CD4-positive, alpha-beta T cell treated with Interleukin-12 subunit alpha and Interleukin-12 subunit beta, for 1 hour (primary cell): ENCODE results near the gene RPGRIP1L.

Source experiments
- DNase-seq: peaks from one replicate; pipeline ENCODE4 v3.0.0-alpha.2; 2020

Gene RPGRIP1L

DNA sequence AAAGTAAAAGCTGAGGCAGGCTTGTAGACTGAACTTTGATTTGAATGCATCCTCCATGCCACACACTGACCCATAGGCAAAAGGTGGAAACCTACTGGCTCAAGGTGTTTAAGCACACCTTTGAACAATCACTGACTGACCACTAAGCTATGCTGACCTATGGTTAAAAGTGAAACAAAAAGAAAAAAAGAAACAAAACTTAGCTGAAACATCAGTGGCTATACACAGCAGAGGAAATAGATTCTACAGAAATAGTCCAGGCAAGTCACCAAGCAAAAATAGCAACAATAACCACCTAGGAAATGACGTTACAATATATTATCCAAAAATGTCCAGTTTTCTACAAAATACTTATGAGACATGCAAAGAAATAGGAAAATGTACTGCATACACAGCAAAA, 60.2 kb downstream of the RPGRIP1L start:
- no peak for DNase-seq

DNA sequence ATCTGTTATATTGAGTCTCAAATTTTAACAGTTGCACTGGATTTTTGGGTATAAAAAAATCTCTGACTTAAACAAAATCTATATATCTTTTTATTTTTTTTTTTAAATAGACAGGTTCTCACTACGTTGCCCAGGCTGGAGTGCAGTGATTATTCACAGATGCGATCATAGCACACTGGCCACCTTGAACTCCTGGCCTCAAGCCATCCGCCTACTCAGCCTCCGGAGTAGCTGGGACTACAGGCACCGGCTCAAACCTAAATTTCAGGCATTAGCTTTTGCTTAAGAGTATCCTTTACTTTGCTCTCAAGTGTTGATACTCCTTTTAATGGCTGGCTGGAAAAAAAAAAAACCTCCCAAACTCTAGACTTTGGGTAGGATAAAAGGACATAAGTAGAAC, 61.6 kb downstream of the RPGRIP1L start:
- DNase-seq = no peak

DNA sequence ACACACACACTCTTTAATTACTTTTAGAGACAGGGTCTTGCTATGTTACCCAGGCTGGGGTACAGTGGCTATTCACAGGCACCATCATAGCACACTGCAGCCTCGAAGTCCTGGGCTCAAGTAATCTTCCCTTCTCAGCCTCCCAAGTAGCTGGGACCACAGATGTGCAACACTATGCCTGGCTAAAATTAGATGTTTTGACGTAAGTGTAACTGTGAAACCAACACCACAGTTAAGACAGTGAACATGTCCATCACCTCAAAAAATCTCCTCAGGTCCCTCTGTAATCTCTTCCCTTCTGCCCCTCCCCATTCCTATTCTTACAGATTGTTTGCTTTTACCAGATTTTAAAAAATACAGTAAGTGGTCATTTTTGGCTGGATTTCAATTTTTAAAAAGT, 66.7 kb downstream of the RPGRIP1L start:
- DNase-seq = no peak

DNA sequence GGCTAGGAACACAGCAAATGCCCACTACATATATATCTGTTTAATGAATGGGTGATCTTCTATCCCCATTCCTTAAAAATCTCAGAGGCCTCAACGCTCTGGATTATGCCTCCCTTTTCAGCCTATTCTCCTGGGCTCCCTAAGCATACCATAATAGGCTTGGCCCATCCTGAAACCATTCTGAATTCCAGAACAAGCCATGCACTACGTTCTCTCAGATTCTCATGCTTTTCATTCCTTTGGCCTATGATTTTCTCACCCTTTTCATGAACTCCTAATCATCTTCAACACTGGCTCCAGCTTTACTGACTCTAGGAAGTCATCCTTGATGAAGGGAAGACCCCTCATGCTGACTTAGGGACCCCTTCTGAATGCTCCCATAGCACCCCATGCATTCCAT, 71.1 kb downstream of the RPGRIP1L start:
- DNase-seq = no peak

DNA sequence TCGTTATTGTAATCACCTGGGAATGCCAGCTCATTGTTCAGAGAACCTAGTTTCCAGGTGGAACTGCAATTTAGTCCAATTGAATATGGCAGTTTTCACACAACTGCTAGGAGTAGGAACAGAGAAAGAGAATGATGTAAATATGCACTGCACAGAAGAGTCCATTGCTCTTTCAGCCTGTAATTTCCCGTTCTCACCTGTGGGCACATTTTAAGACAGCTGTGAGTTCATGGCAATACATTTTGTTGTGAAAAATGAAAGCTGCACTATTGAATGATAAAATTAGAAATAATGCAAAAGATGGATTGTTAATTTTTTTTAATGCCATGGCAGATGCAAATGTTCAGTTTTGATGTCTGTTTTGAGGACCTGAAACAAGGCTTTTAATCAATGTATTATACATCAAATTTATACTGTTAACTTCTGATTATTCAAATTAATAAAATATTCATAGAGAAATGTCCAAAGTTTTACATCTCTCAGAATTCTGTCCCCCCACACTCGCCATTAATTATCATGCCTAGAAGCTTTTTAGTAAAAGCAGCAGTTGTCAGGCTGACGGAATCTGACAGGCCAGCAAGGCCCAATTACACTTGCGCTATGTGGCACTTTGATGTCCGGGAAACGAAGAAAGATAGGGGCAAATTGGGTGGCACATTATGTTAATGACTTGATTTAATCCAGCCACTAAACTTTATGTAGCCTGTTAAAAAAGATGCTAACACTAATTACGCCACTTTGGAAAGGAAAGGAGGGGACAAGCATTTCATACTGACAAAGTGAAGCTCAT, 72.2 kb downstream of the RPGRIP1L start:
- no peak for DNase-seq

DNA sequence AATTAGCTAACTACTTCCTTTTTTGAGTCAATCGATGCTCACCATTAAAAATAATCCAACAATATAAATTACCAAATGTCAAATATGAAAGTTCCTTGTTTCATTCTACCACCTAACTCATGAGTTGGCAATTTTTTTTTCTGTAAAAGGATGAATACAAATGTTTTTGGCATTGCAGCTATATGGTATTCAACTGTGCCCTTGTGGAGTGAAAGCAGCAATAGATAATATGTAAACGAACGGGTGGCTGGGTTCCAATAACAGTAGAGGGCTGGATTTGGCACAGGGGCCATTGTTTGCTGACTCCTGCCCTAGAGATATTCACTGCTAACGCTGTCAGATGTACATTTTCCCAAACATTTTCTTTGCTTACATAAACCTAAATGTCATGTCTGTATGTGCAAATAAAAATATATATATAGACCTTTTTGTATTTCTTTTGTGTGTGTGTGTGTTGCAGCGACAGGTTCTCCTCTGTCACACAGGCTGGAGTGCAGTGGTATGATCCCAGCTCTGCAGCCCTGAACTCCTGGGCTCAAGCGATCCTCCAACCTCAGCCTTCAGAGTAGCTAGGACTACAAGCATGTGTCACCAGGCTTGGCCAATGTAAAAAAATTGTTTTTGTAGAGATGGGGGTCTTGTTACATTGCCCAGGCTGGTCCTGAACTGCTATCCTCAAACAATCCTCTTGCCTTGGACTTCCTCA, 73.9 kb downstream of the RPGRIP1L start:
- no peak for DNase-seq

DNA sequence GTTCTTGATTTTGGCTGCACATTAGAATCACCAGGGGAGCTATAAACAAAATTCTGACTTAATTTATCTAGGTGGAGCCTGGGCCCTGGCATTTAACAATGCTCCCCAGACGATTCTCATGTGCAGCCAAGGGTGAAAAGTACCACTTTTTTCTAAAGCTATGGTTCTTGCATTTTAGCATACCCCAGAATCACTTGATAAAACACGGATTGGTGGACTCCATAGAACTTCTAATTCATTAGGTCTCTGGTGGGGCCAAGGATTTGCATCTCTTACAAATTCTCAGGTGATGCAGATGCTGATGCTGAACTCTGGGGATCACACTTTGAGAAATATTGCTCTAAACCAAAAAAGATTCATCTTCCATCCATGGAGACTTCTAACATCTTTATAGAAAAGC, 74.5 kb downstream of the RPGRIP1L start:
- DNase-seq = no peak

DNA sequence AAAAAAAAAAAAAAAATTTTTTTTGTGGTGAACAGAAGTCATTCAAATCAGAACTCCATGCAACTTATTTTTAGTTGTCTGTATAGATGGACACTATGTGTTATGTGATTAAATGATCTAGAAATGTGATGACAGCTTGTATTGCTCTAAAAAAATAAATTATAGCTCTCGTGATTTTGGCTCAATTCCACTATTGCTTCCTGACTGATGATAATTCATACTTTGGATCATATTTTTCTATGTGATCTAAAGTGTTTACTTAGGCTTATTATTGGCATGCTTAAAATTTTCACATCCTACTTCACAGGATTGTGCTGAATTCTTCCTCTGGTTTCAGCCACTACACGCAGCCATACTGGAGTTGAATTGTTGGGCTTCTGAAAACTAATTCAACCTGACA, 76.8 kb downstream of the RPGRIP1L start:
- no peak for DNase-seq

DNA sequence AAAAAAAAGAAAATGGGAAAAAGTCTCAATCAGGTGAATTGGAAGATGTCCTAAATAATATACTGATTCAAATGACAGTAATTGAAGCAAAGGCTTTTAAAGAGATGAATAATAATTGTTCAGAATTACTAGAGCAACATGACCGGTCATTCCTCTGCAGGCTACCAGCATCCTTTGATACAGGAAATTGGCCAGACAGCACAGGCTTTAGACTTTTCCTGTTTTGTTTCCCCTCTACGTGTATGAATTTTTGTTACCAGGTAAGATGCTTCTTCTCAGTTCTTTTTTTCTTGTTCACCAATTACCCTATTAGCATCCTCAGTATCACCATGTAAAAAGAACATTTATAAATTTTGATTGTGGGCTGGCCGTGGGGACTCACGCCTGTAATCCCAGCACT, 77.5 kb downstream of the RPGRIP1L start:
- DNase-seq = no peak

DNA sequence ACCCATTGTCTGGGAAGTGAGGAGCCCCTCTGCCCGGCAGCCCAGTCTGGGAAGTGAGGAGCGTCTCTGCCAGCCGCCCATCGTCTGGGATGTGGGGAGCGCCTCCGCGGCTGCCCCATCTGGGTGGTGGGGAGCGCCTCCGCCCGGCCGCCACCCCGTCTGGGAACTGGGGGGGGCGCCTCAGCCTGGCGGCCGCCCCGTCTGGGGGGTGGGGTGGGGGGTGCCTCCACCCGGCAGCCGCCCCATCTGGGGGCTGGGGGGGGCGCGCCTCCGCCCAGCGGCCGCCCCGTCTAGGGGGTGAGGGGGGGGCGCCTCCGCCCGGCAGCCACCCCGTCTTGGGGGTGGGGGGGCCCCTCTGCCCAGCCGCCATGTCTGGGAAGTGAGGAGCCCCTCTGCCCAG, 78.4 kb downstream of the RPGRIP1L start:
- DNase-seq = no peak

DNA sequence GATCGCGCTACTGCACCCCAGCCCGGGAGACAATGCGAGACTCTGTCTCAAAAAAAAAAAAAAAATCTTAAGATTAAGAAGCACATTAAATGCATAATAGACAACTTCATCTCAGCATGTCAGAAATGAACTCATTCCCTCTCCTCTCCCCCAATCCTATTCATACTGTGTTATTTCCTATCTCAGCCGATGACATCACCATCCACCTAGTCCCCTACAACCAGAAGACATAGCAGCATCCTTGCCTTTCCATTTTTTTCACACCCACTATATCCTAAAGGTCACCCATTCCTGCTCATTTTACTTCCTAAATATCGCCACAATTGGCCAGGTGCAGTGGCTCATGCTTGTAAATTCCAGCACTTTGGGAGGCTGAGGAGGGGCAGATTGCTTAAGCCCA, 81.3 kb downstream of the RPGRIP1L start:
- DNase-seq = no peak

DNA sequence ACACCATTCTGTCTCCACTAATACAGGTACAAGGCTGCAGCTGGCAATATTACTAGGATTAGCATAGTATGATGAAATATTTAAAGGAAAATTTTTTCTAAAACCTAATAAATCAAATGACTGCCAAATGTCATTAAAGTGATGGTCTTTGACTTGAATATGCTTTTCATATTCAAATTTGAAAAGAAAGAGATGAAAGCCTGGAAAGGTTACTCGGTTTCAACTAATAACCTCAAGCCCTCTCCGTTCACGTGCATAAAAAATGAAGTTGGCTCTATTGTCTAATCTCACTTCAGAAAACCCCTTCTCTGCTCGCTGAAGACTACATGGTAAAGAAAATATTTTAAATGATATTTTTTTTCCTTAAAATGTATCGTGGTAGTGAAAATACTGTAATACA, 83.2 kb downstream of the RPGRIP1L start:
- no peak for DNase-seq

DNA sequence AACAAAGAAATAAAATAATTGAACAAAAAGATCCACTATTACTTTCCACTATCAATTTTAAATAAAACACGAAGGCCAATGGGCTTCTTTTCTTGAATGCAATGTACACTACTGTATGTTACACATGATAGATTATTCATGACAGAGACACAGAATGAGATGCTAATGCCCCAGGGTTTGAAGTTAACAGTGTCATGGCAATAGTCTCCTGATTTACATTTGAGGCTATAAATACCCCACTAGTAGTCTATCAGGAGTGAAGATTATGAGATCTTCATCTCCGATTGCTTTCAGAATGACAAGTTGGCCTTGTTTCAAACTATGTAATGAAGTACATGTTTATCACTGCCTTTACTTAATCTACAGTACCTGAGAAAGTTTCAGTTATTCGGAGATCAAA, 84.4 kb downstream of the RPGRIP1L start:
- DNase-seq = no peak

DNA sequence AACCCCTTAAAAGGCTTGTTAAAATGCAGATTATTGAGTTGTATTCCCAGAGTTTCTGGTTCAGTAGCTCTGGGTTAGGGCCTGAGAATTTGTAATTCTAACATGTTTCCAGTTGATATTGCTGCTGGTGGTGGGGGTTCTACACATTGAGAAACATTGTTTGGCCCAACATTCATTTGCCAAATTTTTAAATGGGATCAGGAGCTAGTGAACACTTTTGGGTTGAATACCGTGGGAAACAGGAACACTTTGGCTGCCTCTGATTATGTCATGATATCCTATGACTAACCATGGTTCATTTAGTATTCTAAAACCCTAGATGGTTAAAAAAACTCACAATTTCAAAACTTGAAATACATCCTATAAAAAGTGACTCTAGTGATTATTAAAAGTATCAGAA, 89.3 kb downstream of the RPGRIP1L start:
- no peak for DNase-seq

DNA sequence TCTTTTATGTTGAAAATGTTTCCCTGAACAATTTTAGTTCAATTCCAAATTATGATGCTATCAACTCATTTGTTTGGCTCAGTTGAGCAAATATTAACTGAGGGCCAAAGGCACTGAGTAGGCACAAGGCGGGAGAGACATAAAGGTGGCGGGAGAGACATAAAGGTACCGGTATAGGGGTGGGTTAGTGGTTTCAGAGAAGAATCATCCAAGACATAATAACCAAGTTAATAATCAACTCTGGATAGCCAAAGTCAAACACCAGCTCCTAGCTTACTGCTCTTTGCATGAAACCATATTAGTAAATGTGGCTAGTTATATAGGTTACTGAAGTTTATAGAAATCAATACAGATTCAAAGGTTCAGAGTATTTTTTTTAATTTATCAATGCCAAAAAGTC, 91.7 kb downstream of the RPGRIP1L start:
- no peak for DNase-seq

DNA sequence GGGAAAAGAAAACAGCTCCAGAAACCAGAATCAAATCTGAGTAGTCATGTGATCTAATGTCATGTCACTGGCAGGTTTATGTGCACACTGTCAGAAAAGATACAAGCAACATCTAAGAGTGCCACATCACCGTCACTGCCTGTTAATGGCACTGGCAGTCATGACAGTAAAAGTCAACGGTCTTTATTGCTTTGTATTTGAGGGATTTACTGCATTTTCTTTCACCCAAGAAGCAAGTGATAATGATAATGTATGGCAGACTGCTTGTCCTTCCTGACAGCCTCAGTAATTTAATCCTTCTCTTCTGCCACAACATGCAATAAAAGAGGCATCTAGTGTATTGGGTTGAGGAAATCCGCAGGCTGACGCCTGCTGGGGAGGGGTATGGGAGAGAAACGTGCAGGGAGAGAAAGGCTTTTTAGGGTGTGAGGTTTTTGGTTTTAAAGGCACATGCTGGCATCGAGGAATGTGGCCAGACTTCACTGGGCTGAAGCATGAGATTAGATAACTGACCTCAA, 92.4 kb downstream of the RPGRIP1L start:
- DNase-seq = no peak

DNA sequence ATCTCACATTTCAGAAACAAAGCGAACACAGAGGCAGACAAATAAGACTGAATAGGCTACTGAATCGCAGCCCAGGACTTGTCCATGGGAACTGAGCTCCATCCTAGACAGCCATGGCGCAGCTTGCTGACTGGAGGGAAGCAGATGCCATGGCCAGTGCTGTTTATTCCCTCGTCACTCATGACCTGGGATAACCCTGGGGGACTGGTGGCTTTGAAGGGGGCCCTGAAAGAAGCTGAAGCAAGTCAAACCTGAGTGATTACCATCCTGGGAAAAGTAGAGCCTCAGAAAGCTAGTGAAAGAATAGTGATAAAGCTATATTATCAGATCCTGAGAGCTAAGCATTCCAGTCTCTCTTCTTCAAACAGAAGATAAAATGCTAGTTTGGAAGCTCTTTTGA, 94.1 kb downstream of the RPGRIP1L start:
- DNase-seq = no peak

DNA sequence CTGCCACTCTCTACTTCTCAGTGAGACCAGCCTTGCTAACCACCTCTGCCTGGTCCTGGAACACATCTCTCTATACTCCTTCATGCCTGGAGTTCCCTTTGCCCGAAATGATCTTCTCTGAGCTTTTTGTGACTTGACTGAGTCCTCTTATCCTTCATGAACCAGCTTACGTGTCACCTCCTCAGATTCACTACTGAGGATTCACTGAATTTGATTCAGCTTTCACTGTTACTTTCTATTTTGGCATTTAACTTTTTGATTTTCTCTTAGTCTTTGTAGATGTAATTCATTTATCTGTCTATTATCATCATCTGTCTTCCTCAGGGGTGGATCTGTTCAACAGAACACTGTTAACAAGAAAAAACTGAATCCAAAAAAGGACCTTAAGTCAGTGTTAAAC, 95.6 kb downstream of the RPGRIP1L start:
- no peak for DNase-seq

DNA sequence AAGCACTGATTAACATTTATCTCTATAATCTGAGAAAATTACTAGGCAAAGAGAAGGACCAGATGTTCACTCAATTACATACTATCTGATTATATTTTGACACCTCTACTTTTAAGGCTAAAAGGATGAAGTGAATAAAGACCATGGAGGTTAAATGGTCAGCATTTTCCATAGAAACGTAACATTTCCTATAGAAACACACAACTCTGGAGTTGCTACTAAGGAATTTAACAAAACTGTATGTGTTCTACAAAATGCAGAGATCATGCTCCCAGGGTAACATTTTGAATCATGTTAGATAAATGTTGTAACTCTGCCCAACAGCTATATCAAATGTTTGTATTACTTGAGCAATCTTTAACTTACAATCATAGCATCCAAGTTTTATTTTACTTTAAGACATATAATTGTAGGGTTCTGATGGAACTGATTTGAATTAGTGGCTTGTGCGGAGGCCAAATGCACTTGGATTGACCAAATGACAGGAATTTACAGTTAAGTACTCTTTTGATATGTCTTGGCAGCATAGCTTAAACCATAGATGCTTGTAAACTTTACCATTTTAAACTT, 97.7 kb downstream of the RPGRIP1L start:
- DNase-seq = no peak

DNA sequence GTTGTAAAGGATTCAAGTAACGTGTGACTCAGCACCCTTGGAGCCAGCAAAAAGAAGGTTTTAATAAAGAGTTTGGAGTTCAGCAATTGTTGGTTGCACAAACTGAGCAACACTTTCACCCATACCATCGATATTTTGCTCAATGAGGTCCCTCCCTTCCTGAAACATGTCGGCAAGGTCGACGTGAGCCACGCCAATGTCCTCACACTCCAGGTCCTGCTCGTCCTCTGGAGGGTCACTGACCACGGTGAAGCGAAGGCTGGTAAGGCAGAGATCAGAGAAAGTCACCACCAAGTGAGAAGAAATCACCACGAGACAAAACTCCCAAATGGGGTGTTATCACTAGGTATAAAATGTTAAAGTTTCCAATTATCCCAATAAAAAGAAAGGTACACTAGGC, 98.3 kb downstream of the RPGRIP1L start:
- no peak for DNase-seq

DNA sequence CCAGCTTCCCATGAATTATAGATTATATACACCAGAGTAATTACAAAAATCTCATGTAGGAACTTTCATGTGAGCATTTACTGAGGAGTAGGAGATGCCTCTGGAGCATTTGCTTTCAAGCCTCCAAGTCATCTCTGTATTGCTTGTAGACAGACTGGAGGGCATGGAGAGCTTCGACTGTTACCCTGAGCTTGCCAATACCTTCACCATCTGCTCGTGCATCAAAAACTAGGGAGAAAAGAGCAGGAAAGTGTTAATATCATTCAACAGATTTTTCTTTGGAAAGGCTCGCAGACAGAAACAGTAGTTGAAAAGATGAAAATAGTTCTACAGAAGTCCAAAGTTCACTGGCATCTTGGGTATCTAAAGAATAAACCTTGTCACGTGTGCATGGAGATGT, 101.7 kb downstream of the RPGRIP1L start:
- no peak for DNase-seq

DNA sequence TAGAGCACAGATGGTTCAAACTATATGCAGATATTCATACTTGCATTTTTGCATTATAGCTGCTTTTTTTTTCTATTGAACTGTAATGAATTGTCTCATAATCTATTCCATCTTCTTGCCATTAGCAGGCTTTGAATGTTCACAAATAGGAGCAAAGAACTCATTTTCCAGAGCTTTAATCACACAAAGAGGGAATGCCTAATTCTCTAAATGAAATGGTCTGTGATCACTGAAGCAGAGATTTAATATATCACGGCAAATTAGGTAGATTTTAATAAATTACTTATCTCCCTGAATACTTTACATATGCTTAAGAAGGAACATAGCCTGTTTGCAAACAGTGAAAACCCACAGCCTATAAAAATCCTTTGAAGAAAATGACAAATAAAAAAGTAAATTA, 103.0 kb downstream of the RPGRIP1L start:
- DNase-seq = no peak

DNA sequence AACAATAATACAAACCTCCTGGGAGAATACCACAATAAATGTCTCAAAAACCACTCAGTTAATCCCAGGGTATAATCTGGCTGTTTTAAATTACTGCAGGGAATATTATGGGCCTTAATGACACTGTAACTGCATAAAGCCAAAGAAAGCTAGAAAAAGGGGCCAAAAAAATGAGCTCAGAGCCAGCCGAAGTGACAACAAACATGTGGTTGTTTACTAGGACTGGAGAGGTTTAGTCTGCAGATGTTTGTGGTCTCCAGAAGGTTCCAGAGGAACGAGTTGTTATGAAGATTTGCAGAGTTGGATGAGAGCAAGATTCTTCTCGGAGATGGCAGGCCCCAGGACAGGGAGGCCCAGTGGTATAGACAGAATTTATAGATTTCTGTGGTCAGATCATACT, 103.5 kb downstream of the RPGRIP1L start:
- no peak for DNase-seq

DNA sequence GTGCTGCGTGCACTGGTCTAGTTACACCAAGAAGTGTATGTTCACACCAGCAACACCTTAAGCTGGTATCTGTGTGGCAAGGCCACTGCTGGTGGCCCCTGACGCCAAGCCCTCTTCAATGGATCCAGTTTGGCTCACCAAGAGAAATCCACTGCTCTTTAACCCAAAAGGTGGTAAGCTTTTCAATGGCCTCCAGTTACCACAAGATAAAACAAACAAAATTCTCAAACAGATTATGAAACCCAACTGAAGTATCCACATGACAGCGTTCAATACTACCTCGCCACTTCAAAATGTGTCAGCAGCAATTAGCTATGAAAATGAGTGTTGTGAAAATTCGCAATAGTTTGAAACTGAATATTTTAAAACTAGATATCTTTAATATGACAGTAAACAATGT, 104.1 kb downstream of the RPGRIP1L start:
- DNase-seq = no peak
